Measurements from ENCODE around the gene NUP214.
A peak's percentile ranks its signal among the peaks of the same experiment; 100 is the strongest.
"Not testable (repeated sequence)": the region's sequence is repeated elsewhere in the genome, so short reads cannot be mapped to it uniquely, and the experiment has no call there.

The NUP214 gene

DNA sequence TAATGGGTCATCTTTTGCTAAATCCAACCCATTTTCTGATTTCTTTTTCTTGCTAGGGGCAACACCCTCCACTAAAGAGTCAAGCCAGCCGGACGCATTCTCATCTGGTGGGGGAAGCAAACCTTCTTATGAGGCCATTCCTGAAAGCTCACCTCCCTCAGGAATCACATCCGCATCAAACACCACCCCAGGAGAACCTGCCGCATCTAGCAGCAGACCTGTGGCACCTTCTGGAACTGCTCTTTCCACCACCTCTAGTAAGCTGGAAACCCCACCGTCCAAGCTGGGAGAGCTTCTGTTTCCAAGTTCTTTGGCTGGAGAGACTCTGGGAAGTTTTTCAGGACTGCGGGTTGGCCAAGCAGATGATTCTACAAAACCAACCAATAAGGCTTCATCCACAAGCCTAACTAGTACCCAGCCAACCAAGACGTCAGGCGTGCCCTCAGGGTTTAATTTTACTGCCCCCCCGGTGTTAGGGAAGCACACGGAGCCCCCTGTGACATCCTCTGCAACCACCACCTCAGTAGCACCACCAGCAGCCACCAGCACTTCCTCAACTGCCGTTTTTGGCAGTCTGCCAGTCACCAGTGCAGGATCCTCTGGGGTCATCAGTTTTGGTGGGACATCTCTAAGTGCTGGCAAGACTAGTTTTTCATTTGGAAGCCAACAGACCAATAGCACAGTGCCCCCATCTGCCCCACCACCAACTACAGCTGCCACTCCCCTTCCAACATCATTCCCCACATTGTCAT is 72.0 kb downstream of the NUP214 start:
- no peak for DNase-seq (ENCODE audit: low read depth)

DNA sequence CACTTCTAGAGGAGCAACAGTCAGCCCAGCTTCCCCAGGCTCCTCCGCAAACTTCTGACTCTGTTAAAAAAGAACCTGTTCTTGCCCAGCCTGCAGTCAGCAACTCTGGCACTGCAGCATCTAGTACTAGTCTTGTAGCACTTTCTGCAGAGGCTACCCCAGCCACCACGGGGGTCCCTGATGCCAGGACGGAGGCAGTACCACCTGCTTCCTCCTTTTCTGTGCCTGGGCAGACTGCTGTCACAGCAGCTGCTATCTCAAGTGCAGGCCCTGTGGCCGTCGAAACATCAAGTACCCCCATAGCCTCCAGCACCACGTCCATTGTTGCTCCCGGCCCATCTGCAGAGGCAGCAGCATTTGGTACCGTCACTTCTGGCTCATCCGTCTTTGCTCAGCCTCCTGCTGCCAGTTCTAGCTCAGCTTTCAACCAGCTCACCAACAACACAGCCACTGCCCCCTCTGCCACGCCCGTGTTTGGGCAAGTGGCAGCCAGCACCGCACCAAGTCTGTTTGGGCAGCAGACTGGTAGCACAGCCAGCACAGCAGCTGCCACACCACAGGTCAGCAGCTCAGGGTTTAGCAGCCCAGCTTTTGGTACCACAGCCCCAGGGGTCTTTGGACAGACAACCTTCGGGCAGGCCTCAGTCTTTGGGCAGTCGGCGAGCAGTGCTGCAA is 72.8 kb downstream of the NUP214 start:
- no peak for DNase-seq (ENCODE audit: low read depth)

GRCh38 chr9:131201856-131202255 is 76.5 kb downstream of the NUP214 start:
- no peak for DNase-seq (ENCODE audit: low read depth)

- DNase-seq (ENCODE audit: low read depth), result no peak
These were observed 78.2 kb downstream of the NUP214 start for GRCh38 chr9:131203431-131204218.

- no peak for DNase-seq (ENCODE audit: low read depth)
These were observed 78.9 kb downstream of the NUP214 start for GRCh38 chr9:131204285-131204684.

GRCh38 chr9:131206495-131206894 is 81.1 kb downstream of the NUP214 start:
- DNase-seq (ENCODE audit: low read depth), result no peak

- not testable (repeated sequence) for DNase-seq (ENCODE audit: low read depth)
These were observed 86.5 kb downstream of the NUP214 start for GRCh38 chr9:131211920-131212319.

- DNase-seq (ENCODE audit: low read depth), result peak; percentile 45
These were observed 89.0 kb downstream of the NUP214 start for GRCh38 chr9:131214286-131214856.

- no peak for DNase-seq (ENCODE audit: low read depth)
These were observed 89.5 kb downstream of the NUP214 start for GRCh38 chr9:131214876-131215275.

GRCh38 chr9:131216806-131217205 is 91.4 kb downstream of the NUP214 start:
- DNase-seq (ENCODE audit: low read depth), result no peak

DNA sequence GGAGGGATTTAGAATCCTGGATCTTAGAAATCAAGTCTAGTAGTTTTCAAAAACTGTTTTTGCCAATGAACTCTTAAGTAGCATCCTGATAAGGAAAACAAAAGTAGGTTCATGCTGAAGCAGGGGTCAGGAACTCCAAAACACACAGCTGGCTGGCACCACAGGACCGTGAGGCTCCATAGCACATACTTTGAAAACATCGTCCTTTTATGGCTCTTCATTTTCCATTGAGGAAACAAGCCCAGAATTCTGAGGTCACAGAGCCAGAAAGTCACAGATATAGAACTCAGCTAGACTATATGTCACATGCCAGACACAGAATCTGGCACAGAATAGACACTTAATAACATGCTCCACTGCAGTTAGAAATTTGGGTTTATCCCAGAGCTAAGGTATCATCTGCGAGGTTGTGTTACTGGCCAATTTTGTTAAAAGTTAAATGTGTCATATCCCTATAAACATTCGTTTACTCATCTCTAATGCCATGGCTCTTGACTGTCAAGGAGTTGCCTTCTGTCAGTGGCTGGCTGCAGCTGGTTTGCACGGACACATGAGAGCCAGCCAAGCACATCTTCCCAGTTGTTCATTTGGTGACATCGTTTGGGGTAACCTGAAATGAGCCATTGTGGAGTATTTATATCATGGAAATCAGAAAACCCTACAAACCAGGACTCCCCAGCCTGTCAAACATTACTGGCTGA is 92.1 kb downstream of the NUP214 start:
- no peak for DNase-seq (ENCODE audit: low read depth)

- DNase-seq (ENCODE audit: low read depth), result no peak
These were observed 93.0 kb downstream of the NUP214 start for GRCh38 chr9:131218370-131218769.

DNA sequence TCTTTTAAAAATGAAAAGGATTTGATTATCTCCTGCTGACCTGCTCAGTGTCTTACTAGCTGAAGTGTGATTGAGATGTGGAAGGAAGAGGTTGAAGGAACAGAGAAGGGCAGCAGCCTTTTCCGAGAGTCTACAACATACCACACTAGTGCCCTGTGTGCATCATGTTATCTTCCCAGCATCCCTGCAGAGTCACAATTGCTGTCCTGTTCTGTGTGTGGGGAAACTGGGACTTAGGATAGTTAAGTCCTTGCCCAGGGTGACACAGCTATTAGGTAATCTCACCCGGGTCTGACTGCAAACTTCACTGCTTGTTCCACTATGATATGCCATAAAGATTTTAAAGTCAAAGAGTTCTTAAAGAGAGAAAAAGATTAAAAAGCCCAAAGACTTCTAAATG is 95.1 kb downstream of the NUP214 start:
- no peak for DNase-seq (ENCODE audit: low read depth)

GRCh38 chr9:131222460-131222859 is 97.1 kb downstream of the NUP214 start:
- DNase-seq (ENCODE audit: low read depth), result no peak

DNA sequence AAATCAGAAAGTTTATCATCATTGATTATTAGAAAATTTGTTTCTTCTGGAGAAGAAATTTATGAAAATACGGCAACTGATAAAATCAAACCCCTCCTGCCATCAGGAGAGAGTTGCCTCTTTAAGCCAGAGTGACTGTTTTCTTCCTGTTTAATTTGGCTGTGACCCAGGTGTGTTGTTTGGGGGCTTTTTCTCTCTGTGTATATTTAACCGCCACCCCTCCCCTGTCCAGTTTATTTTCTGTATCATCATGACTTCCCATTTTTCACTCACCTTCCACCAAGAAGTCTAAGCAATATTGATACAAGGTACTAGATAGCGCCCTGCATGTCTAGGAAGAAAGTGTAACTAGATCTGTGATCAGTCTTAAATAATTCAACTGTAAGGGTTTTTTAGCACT is 100.8 kb downstream of the NUP214 start:
- no peak for DNase-seq (ENCODE audit: low read depth)

- no peak for DNase-seq (ENCODE audit: low read depth)
These were observed 101.9 kb downstream of the NUP214 start for GRCh38 chr9:131227112-131227958.

GRCh38 chr9:131227959-131228460 is 102.6 kb downstream of the NUP214 start:
- no peak for DNase-seq (ENCODE audit: low read depth)

DNA sequence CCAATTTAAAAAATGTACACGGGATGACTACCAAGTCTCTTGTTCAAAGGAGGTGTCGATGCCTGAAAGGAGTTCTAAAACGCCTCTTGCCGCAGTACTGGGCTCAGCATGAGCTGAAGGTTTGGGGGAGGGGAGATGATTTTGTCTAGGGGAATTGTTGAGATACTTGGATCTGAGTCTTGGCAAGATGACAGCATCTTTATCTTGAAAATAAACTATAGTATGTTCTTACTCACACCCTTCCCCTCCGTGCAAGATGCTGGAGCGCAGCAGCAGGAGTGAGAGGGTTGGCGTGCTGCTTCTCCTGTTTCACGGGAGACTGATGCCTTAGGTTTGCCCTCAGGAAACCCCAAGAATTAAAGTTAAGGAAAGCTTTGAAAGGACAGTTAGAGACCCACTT is 103.6 kb downstream of the NUP214 start:
- DNase-seq (ENCODE audit: low read depth), result no peak

DNA sequence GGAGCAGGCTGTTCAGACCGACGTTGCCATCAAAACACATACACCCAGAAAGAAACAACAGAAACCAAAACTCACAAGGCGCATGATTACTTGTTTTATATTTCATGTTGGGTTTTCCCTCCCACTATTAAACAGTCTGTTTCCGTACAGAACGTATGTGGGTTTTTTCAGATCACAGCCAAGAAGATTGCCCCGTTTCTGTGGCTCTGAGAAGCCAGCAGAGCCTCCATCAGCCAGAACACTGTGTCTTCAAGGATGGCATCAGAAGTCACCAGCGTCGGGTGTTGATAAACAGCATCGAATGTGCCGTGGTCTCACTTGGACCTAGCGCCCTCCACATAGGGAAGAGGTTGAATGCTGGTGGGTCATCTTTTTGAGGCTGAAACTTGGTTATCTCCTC is 108.2 kb downstream of the NUP214 start:
- no peak for DNase-seq (ENCODE audit: low read depth)

DNA sequence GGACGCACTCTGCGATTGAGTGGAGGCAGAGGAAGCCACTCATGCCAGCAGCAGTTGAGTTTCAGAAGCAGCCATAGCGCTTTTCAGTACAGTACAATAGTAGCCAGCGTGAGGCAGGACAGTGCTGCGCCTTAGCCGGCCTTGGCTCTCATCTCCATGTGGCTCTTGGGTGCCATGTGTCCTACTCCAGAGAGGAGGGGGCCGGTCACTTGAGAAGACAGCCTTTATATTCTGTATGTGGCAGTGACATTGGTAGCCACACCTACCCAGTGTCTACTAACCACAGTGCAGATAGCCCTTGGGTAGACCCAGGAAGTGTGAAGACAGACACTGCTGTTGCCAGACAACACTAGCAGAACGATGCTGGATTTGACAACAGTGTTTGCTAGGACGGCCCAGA is 108.6 kb downstream of the NUP214 start:
- no peak for DNase-seq (ENCODE audit: low read depth)
